Measurements from ENCODE around the gene CYP2W1. TPM values are rescaled to one million over a fixed set of nuclear protein-coding genes. Genes with fewer than 3 reads are reported as not detected.
A peak's percentile ranks its signal among the peaks of the same experiment; 100 is the strongest.

Gene CYP2W1
- total RNA-seq, 1 experiment from 2014 or later: not detected

DNA sequence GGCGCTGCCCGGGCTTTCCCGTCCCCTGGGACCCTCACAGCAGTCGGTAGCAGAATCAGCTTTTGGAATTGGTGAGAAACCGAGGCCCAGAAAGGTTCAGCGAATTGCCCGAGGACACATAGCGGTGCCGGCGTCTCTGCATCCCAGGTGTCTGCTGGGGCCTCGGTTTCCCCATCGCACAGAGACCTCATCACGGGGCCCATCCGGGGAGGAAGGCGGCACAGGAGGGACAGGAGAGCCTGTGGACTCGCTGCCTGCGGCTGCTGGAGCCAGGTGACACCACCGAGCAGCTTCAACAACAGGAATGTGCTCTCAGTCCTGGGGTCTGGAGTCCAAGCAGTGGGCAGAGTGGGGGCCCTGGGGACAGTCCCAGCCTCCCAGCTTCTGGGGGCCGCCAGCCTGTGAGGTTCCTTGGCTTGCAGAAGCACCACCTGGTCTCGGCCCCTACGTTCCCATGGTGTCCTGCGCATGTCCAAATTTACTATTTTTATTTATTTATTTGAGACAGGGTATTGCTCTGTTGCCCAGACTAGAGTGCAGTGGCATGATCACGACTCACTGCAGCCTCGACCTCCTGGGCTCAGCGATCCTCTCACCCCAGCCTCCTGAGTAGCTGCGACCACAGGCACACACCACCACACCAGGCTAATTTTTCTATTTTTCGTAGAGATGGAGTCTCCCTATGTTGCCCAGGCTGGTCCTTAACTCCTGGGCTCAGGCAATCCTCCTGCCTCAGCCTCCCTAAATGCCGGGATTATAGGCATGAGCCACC is 7.1 kb upstream of the CYP2W1 start:
- in situ Hi-C loops (cut with HindIII; ENCODE audit: low pct_unique_long_range_greater_than_20kb, low sequenced_read_pairs): no loop called here
- no peak for DNase-seq (ENCODE audit: low read depth, low spot score)

GRCh38 chr7:976901-977325 is 6.1 kb upstream of the CYP2W1 start:
- no peak for DNase-seq (ENCODE audit: low read depth, low spot score)
- in situ Hi-C loops (cut with HindIII; ENCODE audit: low pct_unique_long_range_greater_than_20kb, low sequenced_read_pairs): no loop called here

- in situ Hi-C loops (cut with HindIII; ENCODE audit: low pct_unique_long_range_greater_than_20kb, low sequenced_read_pairs): no loop called here
- peak; percentile 98 for DNase-seq (ENCODE audit: low read depth, low spot score)
These were observed 5.5 kb upstream of the CYP2W1 start for GRCh38 chr7:977326-978048.

DNA sequence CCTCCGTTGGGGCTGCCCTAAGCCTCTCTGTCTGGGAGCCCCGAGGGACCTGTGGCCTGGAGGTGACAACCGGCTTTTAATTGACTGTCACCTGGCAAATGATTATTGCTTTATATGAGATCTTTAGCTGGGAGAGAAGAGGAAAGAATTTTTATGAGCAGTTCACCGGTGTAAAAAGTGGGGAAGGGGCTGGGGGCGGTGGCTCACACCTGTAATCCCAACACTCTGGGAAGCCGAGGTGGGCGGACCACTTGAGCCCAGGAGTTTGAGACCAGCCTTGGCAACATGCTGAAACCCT is 5.0 kb upstream of the CYP2W1 start:
- in situ Hi-C loops (cut with HindIII; ENCODE audit: low pct_unique_long_range_greater_than_20kb, low sequenced_read_pairs): no loop called here

DNA sequence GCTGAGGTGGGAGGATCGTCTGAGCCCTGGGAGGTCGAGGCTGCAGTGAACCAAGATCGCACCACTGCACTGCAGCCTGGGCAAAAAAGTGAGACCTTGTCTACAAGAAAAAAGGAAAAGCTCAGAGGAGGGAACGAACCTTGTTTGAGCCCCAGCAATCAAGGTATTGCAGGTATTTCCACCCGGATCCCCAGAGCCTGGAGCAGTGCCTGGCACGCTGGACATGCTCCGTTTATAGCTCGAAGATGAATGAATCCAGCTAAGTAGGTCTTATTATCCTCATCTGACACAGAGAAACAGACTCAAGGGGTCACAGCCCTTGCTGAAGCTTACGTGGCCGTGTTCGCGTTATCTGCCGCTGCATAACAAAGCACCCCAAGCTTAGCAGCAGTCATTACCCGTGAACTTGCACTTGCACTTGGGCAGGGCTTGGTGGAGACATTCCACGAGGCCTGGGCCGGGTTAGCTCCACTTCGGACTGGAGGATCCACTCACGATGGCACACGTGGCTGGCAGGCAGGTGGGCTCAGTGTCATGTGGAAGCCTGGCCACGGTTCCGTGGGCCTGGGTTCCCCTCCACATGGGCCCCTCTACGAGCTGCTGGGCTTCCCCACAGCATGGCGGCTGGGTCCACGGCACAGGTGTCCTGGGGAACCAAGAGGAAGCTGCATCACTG is 4.4 kb upstream of the CYP2W1 start:
- DNase-seq (ENCODE audit: low read depth, low spot score): no peak
- in situ Hi-C loops (cut with HindIII; ENCODE audit: low pct_unique_long_range_greater_than_20kb, low sequenced_read_pairs): no loop called here

More for the DNA sequence above, 5.0 kb upstream of the CYP2W1 start:
- DNase-seq (ENCODE audit: low read depth, low spot score): no peak

GRCh38 chr7:979151-979550 is 3.8 kb upstream of the CYP2W1 start:
- no peak for DNase-seq (ENCODE audit: low read depth, low spot score)
- in situ Hi-C loops (cut with HindIII; ENCODE audit: low pct_unique_long_range_greater_than_20kb, low sequenced_read_pairs): no loop called here

DNA sequence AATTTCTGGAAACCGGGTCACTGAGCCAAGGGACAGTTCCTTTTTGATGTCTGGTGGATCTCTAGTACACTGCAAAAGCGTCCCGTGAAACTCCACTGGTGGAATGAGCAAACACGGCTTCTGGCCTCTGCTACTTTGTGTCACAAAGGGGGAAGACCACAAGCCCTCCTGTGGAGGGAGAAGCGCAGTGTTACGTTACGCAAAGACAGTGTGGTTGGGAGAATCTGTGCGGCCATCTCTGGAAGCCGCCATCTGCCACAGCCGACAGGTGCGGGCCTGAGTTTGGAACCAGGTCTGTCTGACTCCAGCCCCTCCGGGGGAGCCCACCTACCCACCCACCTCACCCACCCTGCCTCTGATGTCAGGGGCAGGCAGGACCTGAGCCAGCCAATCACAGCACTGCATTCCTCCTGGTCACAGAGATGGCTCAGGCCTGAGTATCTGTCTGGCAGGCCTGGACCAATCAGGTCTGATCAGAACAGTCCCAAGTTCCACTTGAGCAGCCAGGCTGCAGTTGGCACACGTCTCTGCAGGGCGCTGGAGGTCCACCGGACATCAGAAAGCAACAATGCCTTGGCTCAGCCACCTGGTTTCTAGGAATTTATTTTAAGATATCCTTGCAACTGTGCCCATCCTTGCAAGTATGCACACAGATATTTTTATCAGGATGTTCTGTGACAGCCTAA is 3.0 kb upstream of the CYP2W1 start:
- peak; percentile 45 for DNase-seq (ENCODE audit: low read depth, low spot score)
- in situ Hi-C loops (cut with HindIII; ENCODE audit: low pct_unique_long_range_greater_than_20kb, low sequenced_read_pairs): no loop called here

GRCh38 chr7:981793-982510 is 1.0 kb upstream of the CYP2W1 start:
- in situ Hi-C loops (cut with HindIII; ENCODE audit: low pct_unique_long_range_greater_than_20kb, low sequenced_read_pairs): no loop called here
- no peak for DNase-seq (ENCODE audit: low read depth, low spot score)

DNA sequence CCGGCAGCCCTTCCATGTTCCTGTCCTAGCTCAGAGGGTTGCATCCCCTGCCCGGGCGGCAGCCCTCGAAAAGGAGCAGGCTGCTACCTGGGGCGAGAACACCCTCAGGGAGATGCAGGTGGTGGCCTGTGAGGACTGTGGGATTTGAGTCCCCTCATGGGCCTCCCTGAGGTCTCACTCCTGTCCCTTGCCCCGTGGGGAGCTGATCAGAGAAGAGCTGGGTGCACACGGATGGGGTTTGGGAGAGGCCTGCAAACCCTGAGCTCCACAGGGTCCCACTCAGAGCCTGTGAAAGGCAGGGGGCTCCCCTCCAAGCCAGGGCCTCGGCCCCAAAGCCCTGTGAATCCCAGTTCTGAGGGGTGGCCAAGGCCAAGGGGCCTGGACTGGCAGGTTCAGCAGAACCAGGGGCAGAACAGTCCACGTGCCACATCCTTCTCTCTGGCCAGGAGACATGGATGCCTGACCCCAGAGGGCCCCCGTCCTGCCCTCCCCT is 424 bp upstream of the CYP2W1 start:
- no peak for DNase-seq (ENCODE audit: low read depth, low spot score)
- in situ Hi-C loops (cut with HindIII; ENCODE audit: low pct_unique_long_range_greater_than_20kb, low sequenced_read_pairs): no loop called here

GRCh38 chr7:983616-984071 is 663 bp downstream of the CYP2W1 start:
- in situ Hi-C loops (cut with HindIII; ENCODE audit: low pct_unique_long_range_greater_than_20kb, low sequenced_read_pairs): no loop called here
- DNase-seq (ENCODE audit: low read depth, low spot score): no peak

- DNase-seq (ENCODE audit: low read depth, low spot score): no peak
- in situ Hi-C loops (cut with HindIII; ENCODE audit: low pct_unique_long_range_greater_than_20kb, low sequenced_read_pairs): no loop called here
These were observed 1.6 kb downstream of the CYP2W1 start for GRCh38 chr7:984361-985126.

DNA sequence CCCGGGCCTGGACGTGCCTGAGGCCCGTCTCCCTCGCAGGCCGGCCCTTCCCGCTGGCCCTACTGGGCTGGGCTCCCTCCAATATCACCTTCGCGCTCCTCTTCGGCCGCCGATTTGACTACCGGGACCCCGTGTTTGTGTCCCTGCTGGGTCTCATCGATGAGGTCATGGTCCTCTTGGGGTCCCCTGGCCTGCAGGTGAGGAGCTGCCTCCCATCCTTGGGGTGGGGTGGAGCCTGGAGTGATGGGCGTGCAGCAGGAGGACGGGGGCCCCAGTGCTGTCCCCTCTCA is 2.1 kb downstream of the CYP2W1 start:
- in situ Hi-C loops (cut with HindIII; ENCODE audit: low pct_unique_long_range_greater_than_20kb, low sequenced_read_pairs): no loop called here
- no peak for DNase-seq (ENCODE audit: low read depth, low spot score)

DNA sequence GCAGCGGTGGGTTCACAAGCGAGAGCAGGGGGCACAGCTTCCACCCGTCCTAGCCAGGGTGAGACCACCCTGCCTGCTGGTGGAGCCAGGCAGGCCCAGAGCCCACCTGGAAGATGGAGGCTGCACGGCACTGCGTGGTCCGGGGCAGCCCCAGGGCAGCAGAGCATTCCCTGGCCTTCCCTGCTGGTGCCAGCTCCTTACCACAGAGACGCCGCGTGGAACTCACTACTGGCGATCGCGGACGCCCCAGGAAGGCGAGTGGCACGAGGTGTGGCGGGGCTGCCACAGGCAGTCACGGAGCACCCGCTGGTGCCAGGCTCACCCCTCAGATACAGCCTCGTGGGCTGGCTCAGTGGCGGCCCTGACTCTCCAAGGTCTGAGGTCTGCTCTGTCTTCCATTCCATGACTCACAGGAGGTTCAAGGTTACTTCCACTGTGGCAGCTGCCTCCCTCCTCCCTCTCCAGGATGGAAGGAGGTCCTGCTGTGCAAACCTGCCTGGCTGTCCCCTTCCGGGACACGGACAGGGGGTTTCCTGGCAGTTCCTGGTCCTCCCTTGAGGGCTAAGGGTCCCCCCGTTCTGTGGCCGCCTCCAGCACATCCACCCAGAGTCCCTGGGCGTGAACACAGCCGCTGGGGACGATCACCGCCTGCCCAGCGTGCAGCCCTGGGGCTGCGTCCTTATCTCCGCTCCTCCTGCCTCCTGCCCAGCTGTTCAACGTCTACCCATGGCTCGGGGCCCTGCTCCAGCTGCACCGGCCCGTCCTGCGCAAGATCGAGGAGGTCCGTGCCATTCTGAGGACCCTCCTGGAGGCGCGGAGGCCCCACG is 3.1 kb downstream of the CYP2W1 start:
- no peak for DNase-seq (ENCODE audit: low read depth, low spot score)
- in situ Hi-C loops (cut with HindIII; ENCODE audit: low pct_unique_long_range_greater_than_20kb, low sequenced_read_pairs): no loop called here

DNA sequence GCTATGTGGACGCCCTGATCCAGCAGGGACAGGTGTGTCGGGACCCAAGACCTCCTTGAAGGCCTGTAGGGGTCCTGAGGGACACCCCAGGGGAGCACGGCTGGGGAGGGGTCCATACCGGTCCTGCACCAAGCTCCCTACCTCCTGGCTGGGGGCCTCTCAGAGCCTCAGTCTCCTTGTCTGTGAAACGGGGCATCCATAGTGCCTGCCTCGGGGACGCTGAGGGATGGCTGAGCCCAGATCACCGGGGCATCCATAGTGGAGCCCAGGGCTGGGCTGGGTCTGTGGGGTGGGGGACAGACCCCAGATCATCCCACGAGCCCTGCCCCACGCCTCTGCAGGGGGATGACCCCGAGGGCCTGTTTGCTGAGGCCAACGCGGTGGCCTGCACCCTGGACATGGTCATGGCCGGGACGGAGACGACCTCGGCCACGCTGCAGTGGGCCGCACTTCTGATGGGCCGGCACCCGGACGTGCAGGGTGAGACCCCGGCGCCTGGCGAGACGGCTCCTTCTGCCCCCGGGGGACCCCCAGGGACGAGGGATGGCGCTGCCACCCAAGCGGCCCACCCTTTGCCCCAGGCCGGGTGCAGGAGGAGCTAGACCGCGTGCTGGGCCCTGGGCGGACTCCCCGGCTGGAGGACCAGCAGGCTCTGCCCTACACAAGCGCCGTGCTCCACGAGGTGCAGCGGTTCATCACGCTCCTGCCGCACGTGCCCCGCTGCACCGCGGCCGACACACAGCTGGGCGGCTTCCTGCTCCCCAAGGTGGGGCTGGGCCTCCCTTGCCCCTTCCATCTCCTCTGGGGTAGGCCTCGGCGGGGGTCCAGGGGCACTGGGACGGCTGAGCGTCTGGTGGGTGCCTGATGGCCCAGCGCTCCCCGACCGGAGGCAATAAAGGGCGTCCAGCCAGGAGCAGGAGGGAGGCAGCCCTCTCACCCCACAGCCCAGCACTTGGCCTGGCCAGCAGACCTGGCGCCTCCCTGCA is 4.1 kb downstream of the CYP2W1 start:
- in situ Hi-C loops (cut with HindIII; ENCODE audit: low pct_unique_long_range_greater_than_20kb, low sequenced_read_pairs): no loop called here

DNA sequence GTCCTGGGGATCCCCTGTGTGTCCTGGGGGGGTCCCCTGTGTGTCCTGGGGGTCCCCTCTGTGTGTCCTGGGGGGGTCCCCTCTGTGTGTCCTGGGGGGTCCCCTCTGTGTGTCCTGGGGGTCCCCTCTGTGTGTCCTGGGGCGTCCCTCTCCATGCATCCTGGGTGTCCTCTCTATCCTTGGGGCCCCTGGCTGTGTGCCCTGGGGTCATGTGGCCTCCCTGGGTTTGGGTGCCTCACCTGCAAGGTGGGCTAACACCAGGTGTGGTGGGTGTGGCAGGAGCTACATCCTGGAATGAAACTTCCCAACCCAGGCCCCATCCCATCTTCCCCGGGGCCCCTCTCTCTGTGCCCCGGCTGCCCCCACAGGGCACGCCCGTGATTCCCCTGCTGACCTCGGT is 4.9 kb downstream of the CYP2W1 start:
- in situ Hi-C loops (cut with HindIII; ENCODE audit: low pct_unique_long_range_greater_than_20kb, low sequenced_read_pairs): no loop called here
- DNase-seq (ENCODE audit: low read depth, low spot score): no peak

More for the DNA sequence above, 4.1 kb downstream of the CYP2W1 start:
- DNase-seq (ENCODE audit: low read depth, low spot score): no peak
